ENCODE measurements around the gene LRRC19. TPM values are rescaled to one million over a fixed set of nuclear protein-coding genes. Genes with fewer than 3 reads are reported as not detected.
A peak's percentile ranks its signal among the peaks of the same experiment; 100 is the strongest.

The LRRC19 gene
- total RNA-seq, 4 donors from 2014 or later, result not detected

DNA sequence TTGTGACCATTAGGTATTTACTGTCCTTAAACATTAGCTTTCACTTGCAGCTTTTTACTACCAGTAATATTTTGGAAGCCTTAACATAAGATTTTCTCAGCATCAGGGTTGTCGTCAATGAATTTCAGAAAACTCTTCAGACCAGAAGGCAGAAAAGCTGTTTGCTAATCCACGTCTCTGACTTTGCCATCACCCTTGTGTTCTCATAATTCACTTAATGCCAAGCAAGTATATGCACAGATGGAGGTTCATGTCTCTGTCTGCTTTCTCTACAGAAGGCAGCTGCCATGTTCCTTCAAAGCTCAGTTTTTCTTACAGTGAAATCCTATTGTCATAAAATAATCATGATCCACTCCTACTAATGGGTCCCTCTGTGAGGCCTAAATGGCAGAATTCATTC lies 37.7 kb upstream of the LRRC19 start:
- Histone ChIP-seq H3K27ac (no peak overlapping the region), H3K9me3 (no peaks in the 10 kb centered on the region), H3K4me3 (no peak overlapping the region), H3K4me1 (no peaks in the 10 kb centered on the region), H3K27me3 (no peaks in the 10 kb centered on the region), H3K36me3 (peaks cover 7% of the 10 kb centered on the region)
- WGBS, result 95% methylated on average over 2 of the region's 2 CpGs
- DNase-seq (ENCODE audit: low spot score in 2 of 2), result no peak
- TF ChIP-seq, protein P1, sequence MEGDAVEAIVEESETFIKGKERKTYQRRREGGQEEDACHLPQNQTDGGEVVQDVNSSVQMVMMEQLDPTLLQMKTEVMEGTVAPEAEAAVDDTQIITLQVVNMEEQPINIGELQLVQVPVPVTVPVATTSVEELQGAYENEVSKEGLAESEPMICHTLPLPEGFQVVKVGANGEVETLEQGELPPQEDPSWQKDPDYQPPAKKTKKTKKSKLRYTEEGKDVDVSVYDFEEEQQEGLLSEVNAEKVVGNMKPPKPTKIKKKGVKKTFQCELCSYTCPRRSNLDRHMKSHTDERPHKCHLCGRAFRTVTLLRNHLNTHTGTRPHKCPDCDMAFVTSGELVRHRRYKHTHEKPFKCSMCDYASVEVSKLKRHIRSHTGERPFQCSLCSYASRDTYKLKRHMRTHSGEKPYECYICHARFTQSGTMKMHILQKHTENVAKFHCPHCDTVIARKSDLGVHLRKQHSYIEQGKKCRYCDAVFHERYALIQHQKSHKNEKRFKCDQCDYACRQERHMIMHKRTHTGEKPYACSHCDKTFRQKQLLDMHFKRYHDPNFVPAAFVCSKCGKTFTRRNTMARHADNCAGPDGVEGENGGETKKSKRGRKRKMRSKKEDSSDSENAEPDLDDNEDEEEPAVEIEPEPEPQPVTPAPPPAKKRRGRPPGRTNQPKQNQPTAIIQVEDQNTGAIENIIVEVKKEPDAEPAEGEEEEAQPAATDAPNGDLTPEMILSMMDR (IDR thresholded peaks at IDR 0.05), result no peak
- no peak for TF ChIP-seq POLR2AphosphoS5 (IDR thresholded peaks at IDR 0.05)
- TF ChIP-seq EP300 (IDR thresholded peaks at IDR 0.05), result no peak
- TF ChIP-seq POLR2A (IDR thresholded peaks at IDR 0.05), result no peak

DNA sequence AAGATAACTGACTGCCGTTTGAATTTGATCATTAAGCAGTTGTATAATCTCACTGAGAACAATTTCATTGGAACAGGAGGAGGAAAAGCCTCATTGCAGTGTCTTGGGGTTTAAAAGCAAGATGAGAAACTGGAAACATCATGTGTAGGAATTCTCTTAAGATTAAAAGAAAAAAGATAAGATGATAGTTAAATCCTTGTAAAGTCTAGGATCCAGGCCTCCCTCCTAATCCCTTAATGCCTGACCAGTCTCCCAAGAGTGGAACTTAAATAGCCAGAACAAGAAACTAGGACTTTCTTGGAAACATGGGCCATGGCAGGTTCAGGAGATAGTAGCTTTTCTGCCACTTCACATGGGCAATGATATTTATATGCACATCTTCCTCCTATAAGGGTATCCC lies 37.0 kb upstream of the LRRC19 start:
- Histone ChIP-seq H3K4me1 (no peaks in the 10 kb centered on the region), H3K36me3 (peaks cover 3% of the 10 kb centered on the region), H3K27ac (no peak overlapping the region), H3K9me3 (no peaks in the 10 kb centered on the region), H3K4me3 (no peak overlapping the region), H3K27me3 (no peaks in the 10 kb centered on the region)
- 79% methylated on average over 1 of the region's 1 CpG for WGBS
- DNase-seq (ENCODE audit: low spot score in 2 of 2), result no peak
- TF ChIP-seq, protein P1 (IDR thresholded peaks at IDR 0.05), result no peak
- TF ChIP-seq EP300 (IDR thresholded peaks at IDR 0.05) (no peak), POLR2AphosphoS5 (IDR thresholded peaks at IDR 0.05) (no peak), POLR2A (IDR thresholded peaks at IDR 0.05) (no peak)

DNA sequence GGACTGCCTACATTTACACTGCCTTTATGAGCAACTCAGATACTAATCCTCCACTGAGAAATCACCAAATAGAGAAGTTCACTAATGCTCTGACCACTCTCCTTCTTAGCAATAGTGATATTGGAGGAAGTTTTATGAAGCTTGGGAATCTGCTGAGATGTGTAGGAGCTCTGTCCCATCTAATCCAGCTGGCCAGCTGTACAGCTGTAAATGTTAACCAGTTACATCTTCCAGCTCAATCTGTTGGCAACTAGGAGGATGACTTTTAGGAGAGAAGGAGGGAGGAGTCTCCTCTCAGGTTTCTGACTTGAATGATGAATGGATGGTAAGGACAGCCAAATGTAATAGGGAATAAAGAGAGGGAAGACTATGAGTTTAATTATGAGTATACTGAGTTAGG lies 36.3 kb upstream of the LRRC19 start:
- TF ChIP-seq, protein P1 (IDR thresholded peaks at IDR 0.05), result no peak
- no peak for TF ChIP-seq POLR2AphosphoS5 (IDR thresholded peaks at IDR 0.05)
- TF ChIP-seq EP300 (IDR thresholded peaks at IDR 0.05), result no peak
- TF ChIP-seq POLR2A (IDR thresholded peaks at IDR 0.05), result no peak
- no peaks in the 10 kb centered on the region for H3K27me3 ChIP-seq
- no peak for DNase-seq (ENCODE audit: low spot score in 2 of 2)
- H3K36me3 ChIP-seq, result peaks cover 3% of the 10 kb centered on the region
- H3K4me1 ChIP-seq, result no peaks in the 10 kb centered on the region
- no peak overlapping the region for H3K27ac ChIP-seq
- H3K4me3 ChIP-seq, result no peak overlapping the region
- H3K9me3 ChIP-seq, result no peaks in the 10 kb centered on the region

DNA sequence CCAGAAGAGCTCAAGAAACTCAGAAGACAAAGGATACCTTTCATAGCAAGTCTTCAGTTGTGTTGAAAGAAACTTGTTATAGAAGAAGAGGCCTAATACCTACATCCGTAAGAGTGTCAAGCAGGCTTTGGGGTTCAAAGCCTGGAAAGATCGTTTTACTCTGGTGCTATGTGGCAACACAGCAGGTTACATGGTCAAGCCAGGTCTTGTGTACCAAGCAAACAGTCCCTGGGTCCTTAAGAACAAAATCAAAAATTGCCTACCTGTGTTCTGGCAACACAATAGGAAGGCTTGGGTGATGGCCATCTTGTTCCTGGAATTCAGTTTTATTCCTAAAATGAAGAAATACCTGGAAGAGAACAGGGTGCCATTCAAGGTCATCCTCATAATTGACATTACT lies 32.0 kb upstream of the LRRC19 start:
- Histone ChIP-seq H3K4me1 (no peaks in the 10 kb centered on the region), H3K27ac (no peak overlapping the region), H3K4me3 (no peak overlapping the region), H3K9me3 (no peaks in the 10 kb centered on the region), H3K27me3 (no peaks in the 10 kb centered on the region), H3K36me3 (no peaks in the 10 kb centered on the region)
- WGBS, result 86% methylated on average over 2 of the region's 2 CpGs
- TF ChIP-seq, protein P1 (IDR thresholded peaks at IDR 0.05), result no peak
- no peak for DNase-seq (ENCODE audit: low spot score in 2 of 2)

DNA sequence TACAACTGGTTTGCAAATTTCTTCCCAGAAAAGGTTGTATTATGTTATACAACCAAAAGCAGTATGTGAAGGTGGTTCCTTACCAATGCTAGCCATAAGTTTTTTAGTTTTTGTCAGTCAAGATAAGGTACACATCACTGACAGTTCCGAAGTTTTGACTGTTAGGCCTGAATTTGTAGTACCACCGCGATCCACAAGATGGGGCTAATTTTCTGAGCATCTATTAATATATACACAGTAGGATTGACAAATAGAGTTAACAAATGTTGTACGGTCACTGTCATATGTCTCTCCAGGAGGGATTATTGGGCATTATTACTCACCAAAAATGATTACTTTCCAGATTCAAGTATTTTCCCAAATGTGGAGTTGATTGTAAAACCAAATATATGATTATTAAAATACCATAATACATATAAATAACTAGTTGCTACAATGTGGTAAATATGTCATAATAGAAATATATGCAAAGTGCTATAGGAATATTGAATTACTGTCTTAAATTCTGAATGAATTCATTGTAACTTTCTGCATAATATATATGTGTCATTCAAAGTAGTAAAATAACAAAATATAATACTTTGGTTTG lies 28.4 kb upstream of the LRRC19 start:
- H3K27ac ChIP-seq, result no peak overlapping the region
- TF ChIP-seq EP300 (IDR thresholded peaks at IDR 0.05) (no peak), POLR2A (IDR thresholded peaks at IDR 0.05) (no peak), POLR2AphosphoS5 (IDR thresholded peaks at IDR 0.05) (no peak)
- TF ChIP-seq, protein P1 (IDR thresholded peaks at IDR 0.05), result peak; percentile 64 to 77
- DNase-seq (ENCODE audit: low spot score in 2 of 2), result no peak
- no peak overlapping the region for H3K4me3 ChIP-seq
- H3K4me1 ChIP-seq, result no peaks in the 10 kb centered on the region
- H3K36me3 ChIP-seq, result peaks cover 4% of the 10 kb centered on the region
- WGBS, result 13% methylated on average over 4 of the region's 4 CpGs
- H3K9me3 ChIP-seq, result no peaks in the 10 kb centered on the region
- H3K27me3 ChIP-seq, result no peaks in the 10 kb centered on the region

Data from suprapubic skin (tissue), 4 donors.